Nephron progenitor cell (in vitro differentiated cells): ENCODE measurements around the gene RNU6-9.

Experiments
- DNase-seq: peaks from one replicate; pipeline ENCODE4 v3.0.0; 2021
- H3K27ac Mint-ChIP-seq: 2 replicates; pipeline ENCODE4 v1.8.0; 2021; ENCODE audit warnings: mild to moderate bottlenecking, moderate library complexity, mixed read lengths
- H3K27me3 Mint-ChIP-seq: 2 replicates; pipeline ENCODE4 v1.8.0; 2021; ENCODE audit warnings: mild to moderate bottlenecking, low read depth, mixed read lengths; ENCODE audit not compliant: poor library complexity
- H3K36me3 Mint-ChIP-seq: 2 replicates; pipeline ENCODE4 v1.8.0; 2021; ENCODE audit warnings: low read depth, mixed read lengths
- H3K4me1 Mint-ChIP-seq: 2 replicates; pipeline ENCODE4 v1.8.0; 2021; ENCODE audit warnings: mixed read lengths
- H3K4me3 Mint-ChIP-seq: 2 replicates; pipeline ENCODE4 v1.8.0; 2021; ENCODE audit warnings: mild to moderate bottlenecking, moderate library complexity, mixed read lengths
- H3K9me3 Mint-ChIP-seq: 2 replicates; pipeline ENCODE4 v1.8.0; 2021; ENCODE audit warnings: mild to moderate bottlenecking, moderate library complexity, mixed read lengths
- CTCF ChIP-seq: fragments of 200-600 bp; sonication (generic); IDR thresholded peaks from 2 replicates; pipeline ENCODE4 v1.5.0; 2021; ENCODE audit warnings: antibody characterized with exemption

RNU6-9 gene

GRCh38 chr19:861756-862580 lies 31.3 kb upstream of the RNU6-9 start:
- Mint-ChIP-seq H3K36me3 (peaks cover 4% of the 10 kb centered on the region), H3K9me3 (no peaks in the 10 kb centered on the region), H3K27ac (no peak overlapping the region), H3K27me3 (peaks cover 52% of the 10 kb centered on the region), H3K4me1 (no peaks in the 10 kb centered on the region), H3K4me3 (no peak overlapping the region)
- peak; percentile 84 for DNase-seq
- no peak for TF ChIP-seq CTCF

- peaks cover 6% of the 10 kb centered on the region for H3K4me1 Mint-ChIP-seq
- H3K36me3 Mint-ChIP-seq: peaks cover 10% of the 10 kb centered on the region
- peaks cover 49% of the 10 kb centered on the region for H3K27me3 Mint-ChIP-seq
- no peak overlapping the region for H3K27ac Mint-ChIP-seq
- no peaks in the 10 kb centered on the region for H3K9me3 Mint-ChIP-seq
- DNase-seq: peak; percentile 79
- no peak overlapping the region for H3K4me3 Mint-ChIP-seq
- no peak for TF ChIP-seq CTCF
Measured at GRCh38 chr19:862581-863314, 30.5 kb upstream of the RNU6-9 start.

- no peak overlapping the region for H3K27ac Mint-ChIP-seq
- no peak for DNase-seq
- H3K27me3 Mint-ChIP-seq: peaks cover 48% of the 10 kb centered on the region
- H3K4me1 Mint-ChIP-seq: peaks cover 6% of the 10 kb centered on the region
- H3K36me3 Mint-ChIP-seq: peaks cover 13% of the 10 kb centered on the region
- no peaks in the 10 kb centered on the region for H3K9me3 Mint-ChIP-seq
- TF ChIP-seq CTCF: no peak
- no peak overlapping the region for H3K4me3 Mint-ChIP-seq
Measured at GRCh38 chr19:863315-863620, 30.0 kb upstream of the RNU6-9 start.

GRCh38 chr19:866769-867300 lies 26.4 kb upstream of the RNU6-9 start:
- DNase-seq: no peak
- H3K9me3 Mint-ChIP-seq: no peaks in the 10 kb centered on the region
- no peak overlapping the region for H3K4me3 Mint-ChIP-seq
- peaks cover 6% of the 10 kb centered on the region for H3K4me1 Mint-ChIP-seq
- peaks cover 21% of the 10 kb centered on the region for H3K27me3 Mint-ChIP-seq
- TF ChIP-seq CTCF: no peak
- H3K36me3 Mint-ChIP-seq: peaks cover 36% of the 10 kb centered on the region
- no peak overlapping the region for H3K27ac Mint-ChIP-seq

- Mint-ChIP-seq H3K4me1 (peaks cover 6% of the 10 kb centered on the region), H3K9me3 (no peaks in the 10 kb centered on the region), H3K4me3 (no peak overlapping the region), H3K27me3 (peaks cover 16% of the 10 kb centered on the region), H3K27ac (no peak overlapping the region), H3K36me3 (peaks cover 36% of the 10 kb centered on the region)
- no peak for DNase-seq
- TF ChIP-seq CTCF: no peak
Measured at GRCh38 chr19:867301-867793, 25.9 kb upstream of the RNU6-9 start.
